K562 (cell line): ENCODE data around the gene GPR35. TPM values are rescaled to one million over a fixed set of nuclear protein-coding genes. Genes with fewer than 3 reads are reported as not detected.

Experiments used
- ATAC-seq: fragments of 200-7000 bp; cut with Tn5 transposase; 3 replicates; pipeline ENCODE4 v1.9.1; 2020; ENCODE audit warnings: moderate library complexity
- BruUV-seq: library from RNA; stranded (reverse); fragments of 400-500 nt; replicated peaks from 2 replicates; lab custom pipeline; 2021; lab: Mats Ljungman, UMichigan
- CTCF ChIA-PET: fragments of 300-600 bp; formaldehyde crosslinking; extraction: SDS; loops from one replicate; lab custom pipeline; 2021; ENCODE audit warnings: low intra/inter-chr PET ratio; lab: Yijun Ruan, JAX
- POLR2A ChIA-PET: fragments of 300-600, 350-650 bp; sonication (Branson Sonifier 250); formaldehyde crosslinking; extraction: SDS; loops from one replicate; lab custom pipeline; 2021; ENCODE audit warnings: antibody characterized with exemption, inconsistent platforms; lab: Yijun Ruan, JAX
- DNase-seq, 4 experiments: peaks; one replicate each; pipeline versions ENCODE4 v3.0.0 to v3.0.0-alpha.2; 2011 to 2018; ENCODE audit warnings: low spot score in 3 of 4, mixed read lengths in 3 of 4; ENCODE audit errors: extremely low read depth in 1 of 4
- FAIRE-seq: peaks from 2 replicates; lab custom pipeline; 2011; peaks lifted over from hg19 to GRCh38; lab: Jason Lieb, UNC
- H2AFZ ChIP-seq: 2 replicates; pipeline ENCODE4 v1.6.0; 2011; ENCODE audit warnings: low read depth, low read length, control low read depth, inconsistent platforms
- H3K27ac ChIP-seq: fragments of 200-600 bp; 3 replicates; pipeline ENCODE4 v1.8.0; 2011; ENCODE audit warnings: low read depth, mild to moderate bottlenecking, control low read depth, inconsistent platforms, low read length, moderate library complexity, mixed read lengths; ENCODE audit errors: extremely low read depth
- H3K27me3 ChIP-seq, 2 experiments: fragments of 300-600 bp in 1 of 2; 2 replicates in 1 of 2; 3 replicates in 1 of 2; pipeline versions ENCODE4 v1.6.0 to v1.8.0; 2011; ENCODE audit warnings: inconsistent platforms in 2 of 2, low read length in 2 of 2, mild to moderate bottlenecking in 1 of 2, mixed read lengths in 1 of 2, moderate library complexity in 1 of 2; ENCODE audit not compliant: control insufficient read depth in 2 of 2, insufficient read depth in 2 of 2
- H3K36me3 ChIP-seq: fragments of 300-600 bp; 3 replicates; pipeline ENCODE4 v1.8.0; 2011; ENCODE audit warnings: mild to moderate bottlenecking, low read length, inconsistent platforms; ENCODE audit not compliant: control insufficient read depth, insufficient read depth
- H3K4me1 ChIP-seq, 2 experiments: fragments of 200-600 bp in 1 of 2; replicated peaks in 1 of 2; 2 replicates in 1 of 2; 3 replicates in 1 of 2; pipeline versions ENCODE4 v1.5.1 to v1.8.0; 2011; ENCODE audit warnings: inconsistent platforms in 2 of 2, low read length in 2 of 2, mild to moderate bottlenecking in 1 of 2, mixed read lengths in 1 of 2, moderate library complexity in 1 of 2; ENCODE audit not compliant: control insufficient read depth in 2 of 2, insufficient read depth in 2 of 2
- H3K4me2 ChIP-seq: 2 replicates; pipeline ENCODE4 v1.6.1; 2011; ENCODE audit warnings: low read length, control low read depth, inconsistent platforms, mixed read lengths; ENCODE audit not compliant: insufficient read depth
- H3K4me3 ChIP-seq: fragments of 200-600 bp; sonication (generic), shearing (Covaris generic); 2 replicates; pipeline ENCODE4 v1.5.1; 2016; ENCODE audit warnings: control low read depth, inconsistent platforms
- H3K79me2 ChIP-seq: fragments of 200-600 bp; 3 replicates; pipeline ENCODE4 v1.8.0; 2011; ENCODE audit warnings: low read length, inconsistent platforms; ENCODE audit not compliant: control insufficient read depth, insufficient read depth
- H3K9ac ChIP-seq, 2 experiments: 2 replicates each; pipeline versions ENCODE4 v1.6.0 to v1.6.1; 2011; ENCODE audit warnings: low read depth in 2 of 2, low read length in 2 of 2, control low read depth in 1 of 2, inconsistent platforms in 1 of 2, mild to moderate bottlenecking in 1 of 2, mixed read lengths in 1 of 2; ENCODE audit not compliant: insufficient read depth in 1 of 2
- H3K9me1 ChIP-seq: one replicate; pipeline ENCODE4 v1.6.0; 2011; ENCODE audit warnings: inconsistent platforms, mild to moderate bottlenecking, low read length, moderate library complexity; ENCODE audit not compliant: control insufficient read depth, insufficient read depth
- H3K9me3 ChIP-seq: replicated peaks from 2 replicates; pipeline ENCODE4 v1.5.1; 2011; ENCODE audit warnings: low read depth, low read length, inconsistent platforms; ENCODE audit not compliant: control insufficient read depth, insufficient read depth
- H4K20me1 ChIP-seq: replicated peaks from 2 replicates; pipeline ENCODE4 v1.6.1; 2011; ENCODE audit warnings: low read length, inconsistent platforms, mixed read lengths; ENCODE audit not compliant: control insufficient read depth, insufficient read depth
- CC2D1A ChIP-seq: fragments of 450-650 bp; IDR thresholded peaks from 2 replicates; pipeline ENCODE4 v1.6.1; 2017; ENCODE audit warnings: mild to moderate bottlenecking
- CEBPG ChIP-seq, 3 experiments: fragments of 200-800 bp in 1 of 3; sonication (Bioruptor generic) in 1 of 3; sonication (generic) in 1 of 3; formaldehyde crosslinking in 1 of 3; IDR thresholded peaks in 2 of 3; conservative IDR thresholded peaks in 1 of 3; 2 replicates each; pipeline versions ENCODE4 v1.6.1 to v1.8.0; 2016 to 2022; ENCODE audit warnings: missing compliant biosample characterization in 2 of 3, missing genetic modification characterization in 2 of 3, mild to moderate bottlenecking in 1 of 3, missing genetic modification reagents in 1 of 3
- LCOR ChIP-seq: sonication (generic); formaldehyde crosslinking; IDR thresholded peaks from 2 replicates; pipeline ENCODE4 v1.8.0; 2022; ENCODE audit warnings: mild to moderate bottlenecking, missing genetic modification reagents
- MAZ ChIP-seq, 2 experiments: fragments of 450-650 bp in 1 of 2; sonication (generic) in 1 of 2; formaldehyde crosslinking; IDR thresholded peaks in 1 of 2; conservative IDR thresholded peaks in 1 of 2; 2 replicates each; pipeline versions ENCODE4 v1.4.0 to v1.5.0; 2020; ENCODE audit warnings: mild to moderate bottlenecking in 1 of 2, missing genetic modification reagents in 1 of 2
- NCOA1 ChIP-seq: fragments of 450-650 bp; IDR thresholded peaks from 2 replicates; pipeline ENCODE4 v1.6.1; 2016; ENCODE audit warnings: low read depth
- PCBP2 ChIP-seq: fragments of 200-400 bp; formaldehyde crosslinking; IDR thresholded peaks from 2 replicates; pipeline ENCODE4 v1.6.1; 2018; ENCODE audit warnings: low read length, low read depth, mild to moderate bottlenecking, moderate library complexity; ENCODE audit not compliant: poor library complexity, severe bottlenecking
- PHTF2 ChIP-seq: fragments of 250-450 bp; sonication (Bioruptor Pico); IDR thresholded peaks from 2 replicates; pipeline ENCODE4 v1.5.0; 2021; ENCODE audit warnings: mild to moderate bottlenecking
- RBM15 ChIP-seq: fragments of 200-400 bp; formaldehyde crosslinking; IDR thresholded peaks from 2 replicates; pipeline ENCODE4 v1.6.1; 2018; ENCODE audit warnings: mild to moderate bottlenecking, low read length, moderate library complexity; ENCODE audit not compliant: insufficient read depth
- ZNF217 ChIP-seq: sonication (generic); formaldehyde crosslinking; IDR thresholded peaks from 2 replicates; pipeline ENCODE4 v1.8.0; 2022; ENCODE audit warnings: mild to moderate bottlenecking, missing genetic modification reagents
- WGBS: fragments of 100-300 bp; shearing (Covaris generic); methylation state at CpG from one replicate; pipeline ENCODE4 v1.1.6; 2016; ENCODE audit warnings: low coverage, mixed read lengths; ENCODE audit not compliant: insufficient coverage; ENCODE audit errors: missing lambda C conversion rate; 5-methylcytosine and 5-hydroxymethylcytosine counted together
- in situ Hi-C: fragments of 300-500 bp; cut with MboI; formaldehyde crosslinking; loops from 4 replicates; pipeline ENCODE4 v1.15.0; 2018; ENCODE audit warnings: inconsistent platforms, mixed read lengths
- intact Hi-C: fragments of 100-400 bp; cut with micrococcal nuclease; formaldehyde crosslinking; loops from 2 replicates; pipeline ENCODE4 v1.14.2; 2022
- polyA plus RNA-seq, 8 experiments: library from polyadenylated mRNA; depleted of rRNA in 4 of 8; stranded (reverse) in 5 of 8; unstranded in 3 of 8; fragments of >200 nt; fragmentation: Nextera tagmentation in 2 of 8; fragmentation: Illumina TruSeq in 1 of 8; extraction: Ambion mirVana in 2 of 8; extraction: Trizol in 1 of 8; gene quantifications; 2 replicates each; pipeline versions ENCODE4 v1.2.1 to v1.2.3, GENCODE V29; 2011 to 2014; ENCODE audit warnings: inconsistent platforms in 1 of 8, missing spikeins in 1 of 8
- total RNA-seq, 7 experiments: library from RNA; depleted of rRNA in 6 of 7; stranded (reverse); fragments of >200 nt in 6 of 7; fragmentation: Illumina TruSeq in 2 of 7; extraction: Trizol in 2 of 7; gene quantifications; 2 replicates each; pipeline versions ENCODE4 v1.2.1 to v1.2.3, GENCODE V29; 2011 to 2021; ENCODE audit warnings: low replicate concordance in 1 of 7

The GPR35 gene
- total and polyA plus RNA-seq, 9 of the 15 experiments (the other 6 are each of a cell fraction or from before 2014, with no cell fraction given) = 0.04 to 0.50 (median 0.29) TPM; not detected in 3

GRCh38 chr2:240642061-240642805 is 17.0 kb downstream of the GPR35 start:
- no peak overlapping the region for H3K4me2 ChIP-seq
- in situ Hi-C loops = no loop called here
- DNase-seq = no peak
- WGBS = 23% methylated on average over 4 of the region's 36 CpGs
- no peaks in the 10 kb centered on the region for H3K9me3 ChIP-seq
- no peaks in the 10 kb centered on the region for H4K20me1 ChIP-seq
- no peak for TF ChIP-seq ZNF217 (CRISPR knock-in tag)
- TF ChIP-seq CC2D1A = no peak
- TF ChIP-seq CEBPG (CRISPR knock-in tag; IDR thresholded peaks at IDR 0.05) = no peak
- no peak for TF ChIP-seq CEBPG (tag; conservative IDR thresholded peaks at IDR 0.05 in 1 of 2, IDR thresholded peaks at IDR 0.05 in 1 of 2)
- no peak for TF ChIP-seq LCOR (CRISPR knock-in tag)
- no peak for TF ChIP-seq PCBP2
- TF ChIP-seq NCOA1 = no peak
- TF ChIP-seq MAZ (CRISPR knock-in tag; conservative IDR thresholded peaks at IDR 0.05 in 1 of 2, IDR thresholded peaks at IDR 0.05 in 1 of 2) = no peak
- no peak for TF ChIP-seq PHTF2 (CRISPR knock-in tag)
- TF ChIP-seq RBM15 = no peak
- TF ChIP-seq, all 486 proteins: peak for 0
- Histone ChIP-seq H3K79me2 (no peaks in the 10 kb centered on the region), H3K36me3 (no peaks in the 10 kb centered on the region), H3K9ac (no peak overlapping the region), H3K27me3 (peaks cover 12 to 56% of the 10 kb centered on the region in 2 experiments; a peak in 4 of 5 replicates), H3K9me1 (no peaks in the 10 kb centered on the region), H2AFZ (no peak overlapping the region), H3K4me1 (peaks cover 0 to 4% of the 10 kb centered on the region in 2 experiments; a peak in 1 of 5 replicates), H3K4me3 (no peak overlapping the region), H3K27ac (no peak overlapping the region)
- intact Hi-C loops = no loop called here
- CTCF ChIA-PET = no interaction called here
- POLR2A ChIA-PET = no interaction called here
- no peak for FAIRE-seq
- ATAC-seq = no peak
- no TSS peak for BruUV-seq
